ENCODE results near the gene RAD9A. TPM values are rescaled to one million over a fixed set of nuclear protein-coding genes. Genes with fewer than 3 reads are reported as not detected.

RAD9A gene
- total RNA-seq, 1 donor from 2014 or later = 28.9 TPM

- peak in 1 of 2 donors; percentile 1 for ATAC-seq
- no peak for TF ChIP-seq CTCF (IDR thresholded peaks at IDR 0.05)
- Histone ChIP-seq H3K36me3 (peaks cover 40% of the 10 kb centered on the region), H3K27ac (peak overlapping the region; percentile 87), H3K4me3 (peak overlapping the region; percentile 77), H3K27me3 (ENCODE audit: low read depth) (no peaks in the 10 kb centered on the region), H3K4me1 (peaks cover 24% of the 10 kb centered on the region), H3K9me3 (no peaks in the 10 kb centered on the region)
- intact Hi-C loops (cut with DNase I) = no loop called here
- no peak for DNase-seq
Observed at GRCh38 chr11:67429038-67429668, 37.4 kb downstream of the RAD9A start.

GRCh38 chr11:67429722-67430121 is 37.9 kb downstream of the RAD9A start:
- peaks cover 24% of the 10 kb centered on the region for H3K4me1 ChIP-seq
- peak overlapping the region; percentile 77 for H3K4me3 ChIP-seq
- H3K9me3 ChIP-seq = no peaks in the 10 kb centered on the region
- intact Hi-C loops (cut with DNase I) = no loop called here
- H3K27me3 ChIP-seq (ENCODE audit: low read depth) = no peaks in the 10 kb centered on the region
- H3K36me3 ChIP-seq = peaks cover 46% of the 10 kb centered on the region
- H3K27ac ChIP-seq = no peak overlapping the region
- no peak for ATAC-seq
- no peak for TF ChIP-seq CTCF (IDR thresholded peaks at IDR 0.05)
- DNase-seq = no peak

GRCh38 chr11:67431346-67432249 is 39.8 kb downstream of the RAD9A start:
- intact Hi-C loops (cut with DNase I) = no loop called here
- Histone ChIP-seq H3K4me1 (peaks cover 24% of the 10 kb centered on the region), H3K9me3 (no peaks in the 10 kb centered on the region), H3K27ac (no peak overlapping the region), H3K4me3 (no peak overlapping the region), H3K27me3 (ENCODE audit: low read depth) (no peaks in the 10 kb centered on the region), H3K36me3 (peaks cover 61% of the 10 kb centered on the region)
- ATAC-seq (no peak), DNase-seq (no peak)
- TF ChIP-seq CTCF (IDR thresholded peaks at IDR 0.05) = no peak

GRCh38 chr11:67432655-67433349 is 41.0 kb downstream of the RAD9A start:
- no peak overlapping the region for H3K27ac ChIP-seq
- no peak for TF ChIP-seq CTCF (IDR thresholded peaks at IDR 0.05)
- H3K4me1 ChIP-seq = peaks cover 17% of the 10 kb centered on the region
- intact Hi-C loops (cut with DNase I) = no loop called here
- H3K36me3 ChIP-seq = peaks cover 67% of the 10 kb centered on the region
- DNase-seq = no peak
- H3K9me3 ChIP-seq = no peaks in the 10 kb centered on the region
- no peak overlapping the region for H3K4me3 ChIP-seq
- no peaks in the 10 kb centered on the region for H3K27me3 ChIP-seq (ENCODE audit: low read depth)
- ATAC-seq = no peak

GRCh38 chr11:67433536-67434394 is 42.0 kb downstream of the RAD9A start:
- Histone ChIP-seq H3K36me3 (peaks cover 77% of the 10 kb centered on the region), H3K27me3 (ENCODE audit: low read depth) (no peaks in the 10 kb centered on the region), H3K4me3 (no peak overlapping the region), H3K4me1 (peaks cover 17% of the 10 kb centered on the region), H3K9me3 (no peaks in the 10 kb centered on the region), H3K27ac (no peak overlapping the region)
- no peak for ATAC-seq
- intact Hi-C loops (cut with DNase I) = no loop called here
- DNase-seq = no peak
- TF ChIP-seq CTCF (IDR thresholded peaks at IDR 0.05) = no peak
